ENCODE data around the gene HOXA1.

Gene HOXA1

DNA sequence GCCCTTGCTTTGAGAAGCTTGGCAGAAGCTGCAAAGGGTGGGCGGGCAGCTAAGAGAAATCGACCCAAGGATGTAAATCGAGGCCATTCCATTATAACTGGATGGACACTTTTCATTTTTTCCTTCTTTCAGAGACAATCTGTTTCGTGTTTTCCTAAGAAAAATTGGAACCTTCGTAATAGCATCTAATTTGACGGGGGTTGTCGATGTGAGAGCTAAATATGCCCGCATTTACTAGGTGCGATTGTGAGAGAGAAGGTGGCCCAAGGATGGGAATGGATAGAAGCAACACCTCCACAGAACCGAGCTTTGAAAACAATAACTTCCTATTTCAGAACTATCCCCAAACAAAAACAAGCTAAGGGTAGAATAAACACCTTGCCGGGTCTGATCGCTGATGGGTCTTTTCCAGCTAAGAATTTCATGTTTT lies 35.6 kb upstream of the HOXA1 start:
- DNase-seq = no peak

DNA sequence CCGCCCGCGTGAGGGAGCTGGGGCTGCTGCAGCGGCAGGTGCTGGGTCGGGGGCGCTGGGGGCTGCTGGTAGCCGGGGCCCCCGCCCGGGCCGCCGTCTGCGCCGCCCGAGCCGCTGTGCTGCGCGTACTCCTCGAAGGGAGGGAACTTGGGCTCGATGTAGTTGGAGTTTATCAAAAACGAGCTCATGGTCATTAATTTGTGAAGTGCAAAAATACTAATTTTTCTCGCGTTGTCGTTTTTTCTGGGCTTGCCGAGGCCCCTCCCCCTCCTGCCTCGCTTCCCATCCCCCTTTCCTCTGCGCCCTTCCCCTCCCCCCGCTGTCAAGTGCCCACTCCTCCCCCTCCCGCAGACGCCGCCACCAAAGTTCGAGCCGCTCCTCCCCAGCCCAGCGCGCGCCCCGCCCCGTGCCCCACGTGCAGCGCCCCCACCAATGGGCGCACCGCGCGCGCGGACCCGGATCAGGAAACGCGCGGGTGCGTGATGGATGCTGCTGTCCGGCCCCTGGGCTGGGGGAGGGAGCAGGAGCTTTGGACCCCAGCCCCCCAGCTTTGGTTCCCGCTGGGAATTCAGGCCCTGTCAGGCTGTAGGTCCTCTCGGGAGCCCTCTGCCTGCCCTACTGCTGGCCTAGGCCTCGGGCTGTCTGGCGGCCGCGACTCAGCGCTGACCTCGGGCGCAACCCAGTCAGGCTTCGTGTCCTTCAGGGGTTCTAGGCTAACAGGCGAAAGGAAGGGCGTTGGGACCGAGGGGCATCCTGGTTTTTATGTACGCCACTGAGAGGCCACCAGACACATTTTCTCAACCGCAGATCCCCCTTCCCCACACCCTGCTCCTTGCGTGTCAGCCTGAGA lies 35.0 kb upstream of the HOXA1 start, which contains the start of gene HOXA4:
TSS of gene HOXA4 (minus strand) at position 218 of the 850 bp plus-strand sequence. CDS start at position 194, 24 bp downstream.
- peak; percentile 74 for DNase-seq

DNA sequence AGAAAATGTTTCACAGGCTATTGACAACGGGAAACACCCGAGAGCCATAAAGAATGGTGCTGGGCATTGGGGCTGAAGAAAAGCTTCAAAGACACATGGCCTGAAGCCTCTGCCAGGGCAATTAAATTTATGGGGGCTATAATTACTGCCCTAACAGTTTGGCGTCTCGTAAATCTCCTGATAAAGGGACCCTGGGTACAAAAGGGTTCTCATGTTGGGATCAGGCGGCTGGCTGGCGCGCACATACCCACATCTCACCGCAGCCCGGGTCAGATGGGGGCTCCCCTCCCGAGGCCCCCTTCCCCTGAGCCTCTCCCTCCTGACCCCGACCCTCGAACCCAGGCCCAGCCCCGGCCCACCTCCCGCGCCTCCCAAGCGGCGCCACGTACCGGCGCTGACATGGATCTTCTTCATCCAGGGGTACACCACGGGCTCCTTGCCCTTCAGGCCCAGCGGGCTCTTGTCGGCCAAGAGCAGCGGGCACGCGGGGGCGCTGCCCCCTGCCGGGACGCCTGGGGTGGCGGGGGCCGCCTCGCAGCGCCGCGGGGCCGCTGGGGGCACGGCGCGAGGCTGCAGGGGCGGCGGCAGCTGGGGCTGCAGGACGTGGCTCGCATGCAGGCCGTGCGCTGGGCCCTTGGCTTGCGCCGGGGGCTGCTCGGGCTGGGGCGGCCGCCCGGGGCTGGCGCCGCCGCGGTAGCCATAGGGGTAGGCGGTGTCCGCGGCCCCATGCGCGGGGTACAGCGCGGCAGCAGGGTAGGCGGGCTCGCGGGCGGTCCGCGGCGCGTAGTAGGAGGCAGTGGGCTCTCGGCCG lies 34.1 kb upstream of the HOXA1 start:
- no peak for DNase-seq

DNA sequence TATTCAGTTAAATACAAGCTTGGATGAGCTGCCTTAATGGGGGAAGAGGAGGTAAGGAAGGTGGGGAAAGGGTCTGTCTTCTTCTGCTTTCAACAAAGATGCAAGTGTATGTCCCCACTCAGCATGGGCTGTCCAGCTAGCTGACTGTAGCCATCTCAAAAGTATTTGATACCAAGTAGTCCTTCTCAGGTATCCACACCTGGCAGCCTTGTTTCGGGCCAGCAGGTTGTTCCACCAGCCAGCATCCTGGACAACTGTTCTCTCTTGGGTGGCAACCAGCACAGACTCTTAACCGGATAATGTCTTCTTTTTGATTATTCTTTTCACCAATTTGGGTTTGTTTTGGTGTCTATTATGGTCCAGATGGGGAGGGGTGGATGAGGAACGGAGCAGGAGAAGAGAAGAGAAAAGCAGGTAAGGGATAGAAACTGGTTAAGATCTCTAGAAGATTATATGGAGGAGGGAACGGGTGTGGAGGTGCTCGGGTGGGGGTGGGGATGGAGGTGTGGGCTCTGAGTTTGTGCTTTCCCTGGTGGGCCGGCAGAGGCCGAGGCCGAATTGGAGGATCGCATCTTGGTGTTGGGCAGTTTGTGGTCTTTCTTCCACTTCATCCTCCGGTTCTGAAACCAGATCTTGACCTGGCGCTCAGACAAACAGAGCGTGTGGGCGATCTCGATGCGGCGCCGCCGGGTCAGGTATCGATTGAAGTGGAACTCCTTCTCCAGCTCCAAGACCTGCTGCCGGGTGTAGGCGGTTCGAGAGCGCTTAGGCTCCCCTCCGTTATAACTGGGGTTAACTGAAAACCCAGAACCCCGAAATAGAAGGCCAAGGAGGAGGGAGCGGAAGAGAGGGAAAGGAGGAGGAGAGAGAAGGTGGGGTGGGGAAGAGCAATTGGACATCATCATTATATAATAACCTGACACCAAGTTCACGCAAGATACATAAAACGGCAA lies 33.3 kb upstream of the HOXA1 start:
- DNase-seq = no peak

DNA sequence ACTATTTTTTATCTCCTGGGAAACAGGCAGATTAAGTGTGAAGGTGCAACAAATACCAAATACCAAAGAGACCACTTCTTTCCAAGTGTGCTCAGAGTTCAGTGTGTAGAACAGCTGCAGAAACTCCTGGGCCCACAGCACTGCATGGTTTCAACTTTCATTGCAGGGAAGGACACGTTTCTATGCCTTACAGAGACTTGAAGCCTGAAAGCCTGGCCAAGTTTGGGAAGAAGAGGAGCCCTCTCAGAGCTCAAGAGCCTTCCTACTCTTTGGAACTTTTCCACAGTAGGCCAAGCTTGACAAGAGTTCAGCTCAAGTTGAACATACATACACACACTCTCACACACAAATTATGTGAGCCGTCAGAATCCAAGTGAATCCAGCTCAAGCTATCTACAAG lies 32.2 kb upstream of the HOXA1 start:
- DNase-seq = no peak

DNA sequence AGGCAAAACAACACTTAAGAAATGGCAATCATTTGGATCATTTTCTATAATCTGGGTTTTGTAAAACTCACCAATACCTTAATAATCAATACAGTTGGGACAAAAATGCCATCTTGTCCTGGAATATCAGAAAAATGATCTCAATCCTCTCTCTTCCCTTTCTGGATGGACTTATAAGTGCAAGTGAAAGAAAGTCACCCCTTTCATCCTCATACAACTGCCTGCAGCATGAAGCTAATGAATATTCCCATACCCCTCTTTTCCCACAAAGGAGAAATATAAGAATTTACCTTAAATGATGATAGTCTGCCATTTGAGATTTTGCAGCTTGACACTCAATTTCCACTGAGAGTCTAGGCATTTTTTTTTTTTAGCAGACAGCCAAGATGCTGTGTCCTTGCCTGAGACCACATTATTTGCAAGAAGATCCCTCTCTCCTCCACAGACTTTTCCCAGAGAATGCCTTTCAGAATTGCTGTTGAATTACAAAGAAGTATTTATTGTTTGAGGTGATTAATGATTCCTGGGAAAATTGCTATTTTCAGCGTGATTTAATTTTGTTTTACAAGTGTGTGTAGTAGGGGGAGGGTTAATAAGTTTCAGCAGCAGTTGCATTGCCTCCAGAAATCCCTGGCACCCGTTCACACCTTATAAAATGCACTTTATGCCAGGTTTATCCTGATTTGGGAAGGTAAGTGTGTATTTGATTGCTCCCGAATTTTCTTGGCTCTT lies 31.0 kb upstream of the HOXA1 start:
- DNase-seq = no peak

DNA sequence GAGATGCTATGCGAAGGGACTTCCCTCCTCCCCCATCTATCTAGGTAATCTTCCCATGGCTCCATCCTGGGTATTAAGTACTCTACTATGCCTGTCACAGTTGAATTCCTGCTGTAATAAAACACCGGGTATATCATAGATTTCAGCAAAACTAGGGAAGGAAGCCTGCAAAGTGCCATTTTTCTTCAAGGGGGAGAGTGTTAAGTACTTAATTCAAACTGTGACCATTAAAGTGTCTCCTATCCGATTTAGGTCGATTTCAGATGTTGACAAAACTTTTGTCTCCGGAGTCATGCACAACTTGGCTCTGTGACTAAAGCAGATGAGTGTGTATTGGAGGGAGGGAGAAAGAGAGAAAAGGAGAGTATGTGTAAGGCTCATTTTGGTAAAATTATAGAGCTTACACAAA lies 30.2 kb upstream of the HOXA1 start:
- DNase-seq = no peak

DNA sequence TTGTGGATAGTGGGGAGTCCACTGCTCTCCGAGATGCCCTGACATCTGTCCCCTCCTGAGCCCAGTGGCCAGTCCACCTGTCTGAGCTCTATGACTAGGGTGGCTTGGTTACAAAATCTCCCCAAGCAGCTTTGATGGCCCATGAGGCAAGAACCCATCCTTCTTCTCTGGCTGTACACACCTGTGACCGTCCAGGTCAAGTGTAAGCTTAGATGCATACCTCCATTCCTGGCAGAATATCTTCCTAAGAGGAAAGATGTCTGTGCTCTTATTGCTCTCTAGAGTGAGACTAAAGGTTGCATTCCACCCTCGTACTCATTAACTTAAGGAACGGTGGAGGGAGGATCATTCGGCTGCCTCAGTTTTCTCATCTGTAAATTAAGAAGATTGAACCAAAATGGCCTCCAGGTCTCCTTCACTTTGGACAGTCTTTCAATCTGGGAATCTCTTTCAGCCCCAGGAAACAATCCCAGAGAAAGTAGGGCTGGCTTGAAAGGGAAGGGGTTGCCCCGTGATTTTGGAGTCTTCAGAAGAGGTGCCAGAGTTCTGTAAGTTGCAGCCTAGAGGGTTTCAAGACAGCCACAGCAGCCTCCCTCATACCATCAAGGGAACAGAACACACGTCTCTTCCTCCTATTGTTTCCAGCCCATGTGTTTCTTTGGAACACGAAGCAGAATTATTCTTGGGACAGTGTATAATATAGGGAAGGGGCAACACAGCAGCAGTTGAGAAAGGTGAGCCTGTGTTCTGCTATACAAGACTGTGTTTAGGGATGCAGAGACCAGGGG lies 29.3 kb upstream of the HOXA1 start:
- DNase-seq = no peak

DNA sequence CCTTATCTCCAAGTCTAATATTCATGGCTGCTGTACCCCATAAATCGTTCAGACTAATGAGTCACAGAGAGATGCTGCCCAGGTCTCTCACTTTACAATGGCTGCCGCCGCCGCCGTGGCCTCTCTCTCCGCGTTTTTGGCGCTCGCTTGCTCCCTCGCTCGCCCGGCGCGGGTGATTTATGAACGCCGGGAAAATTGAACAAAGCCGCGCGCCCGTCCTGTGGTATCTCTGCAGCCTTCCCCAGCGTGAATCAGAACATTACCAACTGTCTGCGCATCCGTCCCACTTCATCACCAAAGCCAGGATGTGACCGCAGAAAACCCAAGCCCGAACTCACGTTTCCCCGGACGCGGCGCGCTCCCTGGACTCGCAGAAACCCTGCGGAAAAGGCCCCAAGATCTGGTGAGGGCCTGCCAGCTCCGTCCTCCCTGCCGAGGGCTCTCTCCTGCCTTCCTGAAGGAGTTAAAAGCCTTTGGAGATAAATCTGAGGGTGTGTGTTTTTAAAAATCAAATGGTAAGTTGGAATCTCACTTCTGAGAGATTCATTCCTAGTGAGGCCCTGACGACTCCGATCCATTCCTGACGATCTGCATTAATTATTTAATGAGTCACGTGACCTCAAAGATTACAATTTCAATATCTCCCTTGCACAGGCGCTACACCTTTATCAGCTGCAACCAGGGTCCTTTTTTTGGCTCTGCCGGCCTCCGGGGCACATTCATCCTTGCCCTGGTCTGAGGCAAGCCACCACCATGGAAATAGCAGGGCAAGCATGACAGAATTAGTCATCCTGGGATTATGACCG lies 28.5 kb upstream of the HOXA1 start:
- no peak for DNase-seq

DNA sequence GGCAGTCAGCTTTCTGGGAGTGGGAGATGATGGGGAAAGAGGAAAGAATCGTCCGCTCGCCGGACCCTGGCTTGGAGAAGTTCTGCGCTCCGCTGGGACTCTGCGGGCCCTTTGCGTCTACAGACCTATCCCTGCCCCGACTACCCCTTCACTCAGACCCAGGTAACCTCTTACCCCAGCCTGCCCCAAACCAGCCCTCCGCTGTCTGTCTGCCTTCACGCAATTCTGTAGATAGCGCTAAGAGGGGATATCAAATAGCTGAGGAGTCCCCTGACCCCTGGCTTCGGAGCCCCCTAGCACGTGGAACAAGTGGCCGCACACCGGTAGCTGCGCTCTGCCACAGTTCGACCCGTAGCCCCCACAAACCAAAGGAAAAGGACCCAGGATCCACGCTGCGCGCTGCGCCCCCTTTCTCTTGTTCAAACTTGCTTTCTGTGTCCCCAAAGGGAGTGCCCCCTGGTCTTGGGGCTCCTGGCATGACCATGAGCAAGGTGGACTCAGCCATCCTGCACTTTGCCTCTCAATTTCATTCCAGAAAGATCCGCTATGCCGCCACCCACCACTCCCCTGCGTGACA lies 27.8 kb upstream of the HOXA1 start:
- no peak for DNase-seq

DNA sequence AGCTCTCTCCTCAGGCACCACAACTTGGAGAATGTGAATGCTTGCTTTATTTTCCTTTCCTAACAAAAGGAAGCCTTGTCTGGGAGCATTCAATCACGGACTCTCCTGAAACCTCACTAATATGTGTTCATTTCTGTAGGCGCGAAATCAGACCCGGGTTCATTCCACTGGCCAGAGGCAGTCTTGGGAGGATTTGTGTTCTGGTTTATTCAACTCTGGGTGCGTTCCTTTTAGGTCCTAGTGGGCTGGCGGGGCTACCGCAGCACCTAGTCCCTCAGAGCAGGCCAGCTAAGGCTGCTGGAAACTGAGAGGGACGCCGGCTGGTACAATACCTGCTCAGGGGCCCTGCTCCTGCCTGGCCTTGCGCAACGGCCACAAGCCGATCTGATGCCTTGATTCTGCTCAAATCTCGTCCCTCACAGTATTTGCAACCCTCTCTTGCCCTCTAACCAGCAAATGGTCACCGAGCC lies 27.2 kb upstream of the HOXA1 start:
- no peak for DNase-seq

DNA sequence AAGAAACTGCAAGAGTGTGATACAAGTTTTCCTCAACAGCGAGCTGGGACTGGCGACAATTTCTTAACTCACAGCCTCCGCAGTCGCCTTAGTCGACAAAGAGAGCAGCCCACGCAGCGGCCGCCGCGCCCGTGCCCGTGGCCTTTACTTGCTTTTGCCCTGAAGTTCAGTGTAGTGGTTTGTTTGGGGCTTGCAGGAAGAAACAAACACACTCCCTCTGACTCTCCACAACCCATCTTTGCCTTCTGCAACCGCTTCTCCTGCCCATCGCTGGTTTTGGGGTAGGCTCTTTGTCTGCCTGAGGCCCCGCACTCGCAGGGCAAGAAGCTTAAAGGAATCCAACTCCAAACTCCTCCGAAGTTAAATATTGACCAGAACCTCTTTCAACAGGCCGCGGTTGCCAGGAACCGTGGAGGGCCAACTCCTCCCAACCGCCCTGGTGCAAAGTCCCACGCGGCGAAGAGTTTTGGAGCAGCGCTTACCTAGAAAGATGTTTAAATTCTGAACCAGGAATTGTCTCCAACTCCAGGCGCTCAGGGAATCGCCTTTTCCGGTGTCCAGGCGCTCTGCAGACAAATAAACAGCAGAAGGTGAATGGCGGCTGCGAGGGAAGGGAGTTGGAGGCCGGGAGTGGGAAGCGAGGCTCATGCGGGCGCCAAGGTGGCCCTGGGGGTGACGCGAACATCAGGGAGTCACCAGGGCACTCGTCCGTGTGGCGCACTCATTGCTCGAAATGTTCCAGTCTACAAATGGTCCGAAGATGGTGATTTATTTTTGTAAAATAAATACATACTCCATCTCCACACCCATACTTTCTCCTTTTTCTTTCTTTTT lies 26.5 kb upstream of the HOXA1 start:
- no peak for DNase-seq

DNA sequence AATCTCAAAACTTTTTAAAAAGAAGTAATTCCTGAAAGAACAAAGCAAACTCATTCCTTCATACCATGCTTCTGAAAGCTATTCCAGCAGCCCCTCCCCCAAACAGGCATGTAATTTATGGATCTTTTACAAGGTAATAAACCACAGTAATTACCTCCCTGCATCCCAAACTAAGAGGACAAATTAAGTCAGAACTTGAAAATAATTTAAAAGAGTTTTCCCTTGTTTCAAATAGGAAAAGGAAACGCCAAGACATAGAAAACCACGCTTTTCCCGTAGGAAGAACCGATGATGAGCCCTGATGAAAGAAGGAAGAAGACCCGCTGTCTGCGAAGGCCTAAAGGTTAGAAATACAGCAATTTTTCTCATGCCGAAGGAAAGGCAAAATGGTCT lies 25.9 kb upstream of the HOXA1 start:
- DNase-seq = no peak

DNA sequence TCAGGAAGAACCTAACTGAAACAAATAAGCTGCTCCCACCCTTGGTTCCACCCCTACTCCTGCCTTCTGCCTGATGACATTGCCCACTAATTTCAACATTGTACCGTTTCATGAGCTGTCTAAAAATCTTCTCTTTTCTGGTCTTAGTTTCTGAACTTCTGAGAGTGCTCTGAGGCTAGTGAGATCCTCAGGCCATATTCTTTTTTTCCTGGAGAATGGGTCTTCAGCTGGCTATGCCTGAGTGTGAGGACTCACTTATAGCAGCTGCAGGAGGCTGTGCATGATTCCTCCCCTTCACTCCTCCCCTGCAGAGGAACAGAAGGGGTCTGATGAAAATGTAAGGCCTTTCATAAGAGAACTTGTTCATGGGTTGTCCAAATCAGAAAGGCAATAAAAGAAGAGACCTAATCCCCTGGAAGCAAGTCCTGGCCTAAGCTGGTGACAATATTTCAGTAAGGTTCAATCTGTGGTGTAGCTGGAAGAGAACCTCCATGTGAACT lies 23.7 kb upstream of the HOXA1 start:
- DNase-seq = no peak

DNA sequence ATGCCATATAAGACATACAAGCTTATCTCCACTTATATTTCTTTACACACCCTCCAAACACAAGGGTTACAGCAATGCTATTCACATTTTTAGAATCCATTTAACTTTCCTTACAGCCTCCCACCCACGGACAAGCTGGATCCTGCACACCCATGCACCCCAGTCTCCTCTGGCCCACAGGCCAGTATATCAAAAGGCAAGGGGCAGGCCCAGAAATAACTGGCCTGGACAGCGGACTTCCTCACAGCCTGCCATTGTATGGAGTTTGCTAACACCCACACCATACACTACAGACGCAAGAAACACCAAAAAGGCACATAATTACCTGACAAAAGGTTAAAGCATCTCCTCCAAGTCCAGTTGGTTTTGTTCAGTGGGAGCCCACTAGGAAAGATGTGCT lies 22.8 kb upstream of the HOXA1 start:
- DNase-seq = no peak

DNA sequence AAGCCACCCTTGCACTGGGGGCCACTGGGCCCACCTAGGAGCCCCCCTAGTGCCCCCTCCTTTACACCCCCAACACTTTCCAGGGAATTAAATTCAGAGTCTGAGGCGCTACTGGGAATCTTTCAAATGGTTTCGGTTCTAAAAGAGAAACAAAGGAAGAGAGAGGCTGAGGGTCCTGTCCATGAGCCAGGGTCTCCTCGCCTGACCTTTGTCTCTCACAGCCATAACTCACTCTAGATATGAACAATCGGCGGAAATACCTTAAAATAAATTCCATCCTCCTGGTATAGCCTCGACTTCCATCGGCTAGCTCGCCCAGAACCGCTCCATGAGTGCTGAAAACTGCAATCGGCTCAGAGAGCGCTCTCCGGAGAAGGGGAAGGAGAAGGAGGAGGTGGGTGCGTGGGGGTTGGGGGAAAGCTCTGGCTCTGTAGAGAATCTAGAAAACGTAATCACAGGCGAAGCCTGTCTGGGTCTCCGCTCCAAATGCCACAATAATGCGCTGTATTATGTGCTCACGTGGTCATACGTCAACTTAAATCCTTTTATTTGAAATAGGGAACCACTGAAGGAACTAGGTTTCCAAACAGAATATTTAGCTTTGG lies 22.2 kb upstream of the HOXA1 start:
- no peak for DNase-seq

DNA sequence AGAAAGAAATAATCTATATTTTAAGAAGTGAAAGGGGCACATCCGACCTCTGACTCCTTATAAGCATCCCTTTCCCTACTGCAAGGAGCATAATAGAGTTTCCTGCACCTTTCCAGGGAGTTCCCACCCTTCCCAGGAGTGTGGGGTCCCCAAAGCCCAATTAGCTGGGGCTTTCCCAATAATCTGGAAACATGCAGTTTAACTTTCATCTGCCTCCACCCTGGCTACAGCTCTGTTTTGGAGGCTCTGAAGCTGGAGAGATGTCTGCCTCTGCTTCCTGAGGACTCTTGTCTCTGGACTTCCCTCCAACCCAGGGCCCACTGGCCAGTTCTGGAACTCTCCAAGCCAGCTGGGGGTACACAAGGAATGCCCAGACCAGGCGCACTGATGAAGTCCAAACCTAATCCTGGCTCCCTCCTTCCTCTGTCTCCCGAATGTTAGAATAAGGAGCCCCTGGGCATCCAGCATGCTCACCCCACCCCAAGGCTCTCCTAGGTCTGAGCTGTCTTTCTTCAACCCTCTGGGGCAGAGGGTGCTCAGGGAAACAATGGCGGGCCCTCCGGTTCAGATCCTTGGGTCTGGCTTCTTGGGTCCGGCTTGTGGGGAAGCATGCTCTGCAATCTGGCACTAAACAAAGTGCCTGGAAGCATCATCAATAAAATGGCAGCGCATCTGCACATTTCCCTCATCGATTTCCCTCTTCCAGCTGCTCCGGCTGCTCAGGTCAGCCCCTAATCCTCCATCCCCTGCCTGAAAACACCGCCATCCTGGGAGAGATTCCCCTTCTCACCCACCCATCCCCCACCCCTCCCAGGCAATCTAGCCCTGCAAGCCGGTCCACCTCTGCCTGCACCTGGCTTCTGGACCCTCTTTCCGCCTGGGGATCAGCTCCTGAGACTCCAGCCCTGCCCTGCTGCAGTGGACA lies 21.4 kb upstream of the HOXA1 start:
- DNase-seq = no peak

Data from NCI-H1436 (cell line).